ENCODE measurements around the gene ACAP3. TPM values are rescaled to one million over a fixed set of nuclear protein-coding genes. Genes with fewer than 3 reads are reported as not detected.

ACAP3 gene
- total RNA-seq, 1 experiment from 2014 or later: 30.7 TPM

- intact Hi-C loops (cut with micrococcal nuclease; ENCODE audit: unreplicated experiment) (no loop called here), in situ Hi-C loops (cut with HindIII; ENCODE audit: low pct_unique_long_range_greater_than_20kb, low sequenced_read_pairs) (no loop called here)
- Histone ChIP-seq H3K36me3 (ENCODE audit: control insufficient read depth, insufficient read depth, low read length) (no peaks in the 10 kb centered on the region; the same call in 1 of the 2 replicates), H3K27me3 (ENCODE audit: control insufficient read depth, insufficient read depth, low read length) (no peaks in the 10 kb centered on the region), H3K27ac (ENCODE audit: low read length) (peak within 1 kb of the TSS; percentile 88), H3K4me3 (ENCODE audit: low read depth in 2 of 2, low read length in 2 of 2) (peak within 1 kb of the TSS; percentile 87 to 97), H3K9me3 (ENCODE audit: control insufficient read depth, insufficient read depth, low read depth, low read length) (no peaks in the 10 kb centered on the region), H3K4me1 (ENCODE audit: control insufficient read depth, insufficient read depth, low read length) (peaks cover 21% of the 10 kb centered on the region)
- ATAC-seq (peak; percentile 97), DNase-seq (ENCODE audit: low read depth, low spot score) (no peak)
- ChIA-PET POLR2A (interaction anchor here (0.6 kb wide), 1 partner anchor 10 kb away, joined by 8 read pairs; no protein-coding TSS in a partner anchor), CTCF (interaction anchor here (0.5 to 0.6 kb wide), 2 partner anchors 10 to 883 kb away, joined by 3 read pairs; no protein-coding TSS in a partner anchor)
- no TSS peak for BruUV-seq (replicated peaks)
- TF ChIP-seq TCF7L2 (IDR thresholded peaks at IDR 0.05; ENCODE audit: low read depth, low read length) (no peak), REST (IDR thresholded peaks at IDR 0.05; ENCODE audit: insufficient read depth in 1 of 2, low read depth in 2 of 2, low read length in 1 of 2) (peak in 1 of 2 experiments; percentile 40; a peak in 1 of 4 replicates), POLR2AphosphoS5 (IDR thresholded peaks at IDR 0.05; ENCODE audit: low read depth, low read length) (peak; percentile 78), CTCF (IDR thresholded peaks at IDR 0.05) (no peak), SIN3A (IDR thresholded peaks at IDR 0.05; ENCODE audit: borderline replicate concordance, insufficient read depth, low read depth, low read length) (peak; percentile 86; the same call in 1 of the 2 replicates)
Measured at GRCh38 chr1:1273512-1274298, 34.0 kb downstream of the ACAP3 start, which contains the start of gene UBE2J2. TSS of gene UBE2J2 (minus strand) at chr1:1273854. CDS start at chr1:1267992, 5,862 bp downstream.

- POLR2A ChIA-PET: interaction anchor here (0.6 kb wide), 1 partner anchor 9 kb away, joined by 8 read pairs; no protein-coding TSS in a partner anchor
- CTCF ChIA-PET: interaction anchor here (0.5 to 0.6 kb wide), 2 partner anchors 10 to 883 kb away, joined by 3 read pairs; no protein-coding TSS in a partner anchor
- no TSS peak for BruUV-seq (replicated peaks)
- in situ Hi-C loops (cut with HindIII; ENCODE audit: low pct_unique_long_range_greater_than_20kb, low sequenced_read_pairs) (no loop called here), intact Hi-C loops (cut with micrococcal nuclease; ENCODE audit: unreplicated experiment) (no loop called here)
- ATAC-seq: peak; percentile 5
- TF ChIP-seq POLR2AphosphoS5 (IDR thresholded peaks at IDR 0.05; ENCODE audit: low read depth, low read length): no peak
- TF ChIP-seq REST (IDR thresholded peaks at IDR 0.05; ENCODE audit: insufficient read depth in 1 of 2, low read depth in 2 of 2, low read length in 1 of 2): no peak
- TF ChIP-seq TCF7L2 (IDR thresholded peaks at IDR 0.05; ENCODE audit: low read depth, low read length): no peak
- no peak for TF ChIP-seq SIN3A (IDR thresholded peaks at IDR 0.05; ENCODE audit: borderline replicate concordance, insufficient read depth, low read depth, low read length)
- no peak for TF ChIP-seq CTCF (IDR thresholded peaks at IDR 0.05)
- no peaks in the 10 kb centered on the region; the same call in 1 of the 2 replicates for H3K36me3 ChIP-seq (ENCODE audit: control insufficient read depth, insufficient read depth, low read length)
- peak overlapping the region; percentile 84 for H3K27ac ChIP-seq (ENCODE audit: low read length)
- H3K4me1 ChIP-seq (ENCODE audit: control insufficient read depth, insufficient read depth, low read length): peaks cover 21% of the 10 kb centered on the region
- H3K4me3 ChIP-seq (ENCODE audit: low read depth in 2 of 2, low read length in 2 of 2): peak overlapping the region; percentile 87 to 97
- H3K27me3 ChIP-seq (ENCODE audit: control insufficient read depth, insufficient read depth, low read length): no peaks in the 10 kb centered on the region
- DNase-seq (ENCODE audit: low read depth, low spot score): no peak
- H3K9me3 ChIP-seq (ENCODE audit: control insufficient read depth, insufficient read depth, low read depth, low read length): no peaks in the 10 kb centered on the region
Measured at GRCh38 chr1:1273209-1273511, 34.6 kb downstream of the ACAP3 start.

Measured in Panc1 (cell line).